Measurements from ENCODE around the gene ANKRD13A. TPM values are rescaled to one million over a fixed set of nuclear protein-coding genes. Genes with fewer than 3 reads are reported as not detected.
"Not testable (repeated sequence)": the region's sequence is repeated elsewhere in the genome, so short reads cannot be mapped to it uniquely, and the experiment has no call there.

The ANKRD13A gene
- total RNA-seq, 4 donors from 2014 or later = 13.1 to 54.3 (median 37.7) TPM

GRCh38 chr12:109982210-109982609 lies 17.0 kb upstream of the ANKRD13A start:
- Histone ChIP-seq H3K4me3 (no peak overlapping the region), H3K4me1 (no peaks in the 10 kb centered on the region), H3K36me3 (no peaks in the 10 kb centered on the region), H3K27ac (no peak overlapping the region), H3K9me3 (no peaks in the 10 kb centered on the region), H3K27me3 (no peaks in the 10 kb centered on the region)
- intact Hi-C loops (cut with DNase I; ENCODE audit: low total_unique reads) = no loop called here
- DNase-seq = no peak
- TF ChIP-seq POLR2A (IDR thresholded peaks at IDR 0.05) (no peak), CTCF (IDR thresholded peaks at IDR 0.05) (no peak)

DNA sequence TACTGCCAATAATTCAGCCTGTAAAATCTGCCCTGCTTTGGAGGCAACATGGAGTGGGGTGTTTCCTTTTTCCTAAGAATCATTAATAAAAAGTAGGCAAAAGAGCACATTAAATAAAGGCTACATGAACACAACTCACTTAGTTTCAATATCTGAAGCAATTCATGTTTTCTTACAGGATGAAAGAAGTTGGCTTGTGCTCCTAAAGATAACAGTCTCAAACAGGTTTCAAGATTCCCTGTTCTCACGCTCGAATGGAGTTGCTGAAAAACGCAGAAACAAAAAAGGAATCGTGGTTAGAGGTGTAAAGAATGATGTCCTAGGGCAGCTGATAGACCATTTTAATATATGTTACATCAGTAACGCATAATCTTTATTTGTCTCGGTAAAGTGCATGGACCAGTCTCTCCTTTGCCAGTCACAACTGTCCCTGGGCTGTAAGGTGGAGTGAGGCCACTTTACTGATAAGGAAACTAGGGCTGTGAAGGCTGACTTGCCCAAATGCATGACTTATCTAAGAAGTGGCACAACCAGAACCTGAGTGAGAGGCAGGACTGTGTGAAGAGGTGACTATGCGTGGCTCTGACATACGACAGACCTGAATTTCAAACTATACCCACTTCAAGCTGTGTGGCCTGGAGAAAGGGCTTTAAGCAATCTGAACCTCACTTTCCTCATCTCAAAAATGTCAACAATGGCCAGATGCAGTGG lies 15.6 kb upstream of the ANKRD13A start:
- H3K9me3 ChIP-seq = no peaks in the 10 kb centered on the region
- intact Hi-C loops (cut with DNase I; ENCODE audit: low total_unique reads) = no loop called here
- H3K27me3 ChIP-seq = no peaks in the 10 kb centered on the region
- H3K4me1 ChIP-seq = no peaks in the 10 kb centered on the region
- DNase-seq = no peak
- H3K4me3 ChIP-seq = no peak overlapping the region
- H3K36me3 ChIP-seq = no peaks in the 10 kb centered on the region
- TF ChIP-seq POLR2A (IDR thresholded peaks at IDR 0.05) (no peak), CTCF (IDR thresholded peaks at IDR 0.05) (no peak)
- no peak overlapping the region for H3K27ac ChIP-seq

GRCh38 chr12:109986236-109986635 lies 13.0 kb upstream of the ANKRD13A start:
- DNase-seq; H3K9me3 ChIP-seq; H3K36me3 ChIP-seq; H3K27me3 ChIP-seq; H3K4me3 ChIP-seq; H3K27ac ChIP-seq; intact Hi-C loops (cut with DNase I; ENCODE audit: low total_unique reads); H3K4me1 ChIP-seq: not testable (repeated sequence)

- Histone ChIP-seq H3K36me3 (no peaks in the 10 kb centered on the region), H3K27ac (no peak overlapping the region), H3K9me3 (no peaks in the 10 kb centered on the region), H3K27me3 (no peaks in the 10 kb centered on the region), H3K4me1 (no peaks in the 10 kb centered on the region), H3K4me3 (no peak overlapping the region)
- TF ChIP-seq POLR2A (IDR thresholded peaks at IDR 0.05) (no peak), CTCF (IDR thresholded peaks at IDR 0.05) (no peak)
- intact Hi-C loops (cut with DNase I; ENCODE audit: low total_unique reads) = no loop called here
- DNase-seq = no peak
These were observed 11.6 kb upstream of the ANKRD13A start for GRCh38 chr12:109987615-109988014.

DNA sequence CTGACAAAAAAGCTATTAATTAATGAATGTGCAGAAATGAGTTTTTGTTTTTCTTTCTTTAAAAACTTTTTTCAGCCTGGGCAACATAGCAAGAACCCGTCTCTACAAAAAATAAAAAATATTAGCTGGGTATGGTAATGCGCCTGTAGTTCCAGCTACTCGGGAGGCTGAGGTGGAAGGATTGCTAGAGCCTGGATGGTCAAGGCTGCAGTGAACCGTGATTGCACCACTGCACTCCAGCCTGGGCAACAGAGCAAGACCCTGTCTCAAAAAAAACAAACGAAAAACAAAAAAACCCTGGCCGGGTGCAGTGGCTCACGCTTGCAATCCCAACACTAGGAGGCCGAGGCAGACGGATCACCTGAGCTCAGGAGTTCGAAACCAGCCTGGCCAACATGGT lies 11.0 kb upstream of the ANKRD13A start:
- Histone ChIP-seq H3K27ac (no peak overlapping the region), H3K4me1 (no peaks in the 10 kb centered on the region), H3K36me3 (no peaks in the 10 kb centered on the region), H3K4me3 (no peak overlapping the region), H3K27me3 (no peaks in the 10 kb centered on the region), H3K9me3 (no peaks in the 10 kb centered on the region)
- no peak for TF ChIP-seq CTCF (IDR thresholded peaks at IDR 0.05)
- TF ChIP-seq POLR2A (IDR thresholded peaks at IDR 0.05) = no peak
- intact Hi-C loops (cut with DNase I; ENCODE audit: low total_unique reads) = no loop called here
- no peak for DNase-seq

DNA sequence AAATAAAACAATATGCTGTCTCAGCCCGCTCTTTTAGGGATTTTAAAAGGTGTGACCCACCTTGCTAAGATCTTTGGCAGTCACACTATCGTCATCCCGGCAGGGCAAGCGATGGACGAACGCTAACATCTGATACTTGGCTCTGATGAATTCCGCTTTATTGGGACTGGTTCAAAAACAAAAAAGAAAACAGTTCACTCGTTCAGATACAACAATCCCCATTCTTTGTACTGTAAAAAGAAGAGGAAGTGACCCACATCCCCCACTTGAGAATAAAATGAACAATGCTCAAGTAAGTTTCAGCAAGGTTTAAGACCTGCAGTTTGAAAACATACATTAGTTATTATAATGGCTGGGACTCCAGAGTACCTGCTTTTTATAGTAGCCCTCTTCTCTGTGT lies 10.3 kb upstream of the ANKRD13A start:
- no peaks in the 10 kb centered on the region for H3K4me1 ChIP-seq
- no peaks in the 10 kb centered on the region for H3K27me3 ChIP-seq
- H3K4me3 ChIP-seq = no peak overlapping the region
- intact Hi-C loops (cut with DNase I; ENCODE audit: low total_unique reads) = no loop called here
- H3K36me3 ChIP-seq = no peaks in the 10 kb centered on the region
- DNase-seq = no peak
- H3K27ac ChIP-seq = no peak overlapping the region
- TF ChIP-seq POLR2A (IDR thresholded peaks at IDR 0.05) (no peak), CTCF (IDR thresholded peaks at IDR 0.05) (no peak)
- H3K9me3 ChIP-seq = no peaks in the 10 kb centered on the region
